NCI-H226 (cell line): Measurements from ENCODE around the gene GALNT6.

Experiments
- DNase-seq: peaks from one replicate; pipeline ENCODE4 v3.0.0-alpha.2; 2015

GALNT6 gene

GRCh38 chr12:51391283-51392123, at the start of gene GALNT6:
TSS of gene GALNT6 (minus strand) at chr12:51391406. CDS start at chr12:51379781, 11,625 bp downstream.
- DNase-seq = no peak

- no peak for DNase-seq
Measured at GRCh38 chr12:51439330-51439729, 48.1 kb upstream of the GALNT6 start.

- DNase-seq = no peak
Measured at GRCh38 chr12:51437431-51437830, 46.2 kb upstream of the GALNT6 start.

GRCh38 chr12:51434305-51434704, 43.1 kb upstream of the GALNT6 start:
- no peak for DNase-seq

- DNase-seq = no peak
Measured at GRCh38 chr12:51432921-51433320, 41.7 kb upstream of the GALNT6 start.

- no peak for DNase-seq
Measured at GRCh38 chr12:51430196-51430895, 39.1 kb upstream of the GALNT6 start.

- DNase-seq = no peak
Measured at GRCh38 chr12:51429700-51430099, 38.5 kb upstream of the GALNT6 start.

- DNase-seq = no peak
Measured at GRCh38 chr12:51428256-51428655, 37.0 kb upstream of the GALNT6 start.

GRCh38 chr12:51424662-51425539, 33.7 kb upstream of the GALNT6 start, which contains the start of gene SLC4A8:
TSS of gene SLC4A8 (plus strand) at chr12:51424831. CDS start at chr12:51424988, 157 bp downstream.
- DNase-seq = peak; percentile 96

- DNase-seq = no peak
Measured at GRCh38 chr12:51424094-51424661, 33.0 kb upstream of the GALNT6 start.

GRCh38 chr12:51421266-51421884, 30.2 kb upstream of the GALNT6 start:
- DNase-seq = peak; percentile 69

GRCh38 chr12:51419425-51420193, 28.4 kb upstream of the GALNT6 start:
- DNase-seq = no peak

GRCh38 chr12:51417826-51418225, 26.6 kb upstream of the GALNT6 start:
- no peak for DNase-seq

GRCh38 chr12:51415931-51416330, 24.7 kb upstream of the GALNT6 start:
- no peak for DNase-seq

GRCh38 chr12:51413791-51414190, 22.6 kb upstream of the GALNT6 start:
- no peak for DNase-seq

GRCh38 chr12:51413149-51413548, 21.9 kb upstream of the GALNT6 start:
- no peak for DNase-seq

GRCh38 chr12:51409846-51410245, 18.6 kb upstream of the GALNT6 start:
- DNase-seq = no peak

GRCh38 chr12:51407604-51408003, 16.4 kb upstream of the GALNT6 start:
- DNase-seq = no peak

GRCh38 chr12:51406859-51407258, 15.7 kb upstream of the GALNT6 start:
- DNase-seq = no peak

- no peak for DNase-seq
Measured at GRCh38 chr12:51406290-51406689, 15.1 kb upstream of the GALNT6 start.

GRCh38 chr12:51405801-51406207, 14.6 kb upstream of the GALNT6 start:
- no peak for DNase-seq
